Ovary (tissue), 3 donors: ENCODE measurements around the gene HOXC4.

Experiments
- EP300 ChIP-seq: sonication (generic); formaldehyde crosslinking; IDR thresholded peaks from one replicate; pipeline ENCODE4 v1.6.1; 2017; ENCODE audit warnings: antibody characterized with exemption
- POLR2A ChIP-seq: fragments of 450-650 bp; IDR thresholded peaks from one replicate; pipeline ENCODE4 v1.6.1; 2017; ENCODE audit warnings: antibody characterized with exemption, mild to moderate bottlenecking, moderate library complexity
- TF ChIP-seq, protein P1 (sequence below), 3 donors: fragments of 450-650 bp in 2 of 3; fragments of 200-600 bp in 1 of 3; IDR thresholded peaks; one replicate each; pipeline versions ENCODE4 v1.5.1 to v1.8.0; 2016 to 2022; ENCODE audit warnings: antibody characterized with exemption in 3 of 3, mild to moderate bottlenecking in 1 of 3
- donor health status: DM: no; HTN: no; CAD: no.

DNA sequence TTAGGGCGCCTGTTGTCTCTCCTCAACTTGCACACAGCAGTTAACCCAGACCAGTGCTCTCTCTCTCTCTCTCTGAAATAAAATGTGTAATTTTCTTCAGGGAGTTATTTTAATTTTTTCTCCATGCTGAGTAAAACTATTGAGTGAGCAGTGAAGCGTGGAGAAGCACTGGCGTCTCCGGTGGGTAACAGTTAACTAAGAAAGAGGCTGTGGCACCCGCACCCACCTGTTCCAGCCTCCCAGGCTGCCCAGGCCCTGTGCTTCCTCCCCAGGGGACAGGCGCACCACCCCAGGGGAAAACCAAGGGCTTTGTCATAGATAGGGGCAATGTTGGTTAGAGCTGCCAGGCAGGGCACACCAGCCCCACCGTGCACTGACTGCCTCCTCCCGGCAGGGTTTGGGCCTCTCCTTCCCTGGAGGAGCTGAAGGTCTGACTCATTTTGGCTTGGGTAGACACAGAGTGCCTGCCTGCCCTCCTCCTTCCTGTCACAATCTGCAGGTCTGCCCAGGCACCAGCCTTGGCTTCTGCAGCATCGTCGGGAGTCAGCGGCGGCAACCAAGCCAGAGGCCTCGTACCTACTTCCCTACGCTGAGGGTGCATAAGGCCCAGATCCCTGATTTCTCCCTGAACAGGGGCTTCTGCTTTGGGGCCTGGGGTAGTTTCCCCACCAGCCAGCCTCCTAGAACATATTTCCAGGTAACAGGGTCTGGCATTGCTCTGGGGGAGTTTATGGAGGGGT lies 16.8 kb upstream of the HOXC4 start:
- TF ChIP-seq, protein P1, sequence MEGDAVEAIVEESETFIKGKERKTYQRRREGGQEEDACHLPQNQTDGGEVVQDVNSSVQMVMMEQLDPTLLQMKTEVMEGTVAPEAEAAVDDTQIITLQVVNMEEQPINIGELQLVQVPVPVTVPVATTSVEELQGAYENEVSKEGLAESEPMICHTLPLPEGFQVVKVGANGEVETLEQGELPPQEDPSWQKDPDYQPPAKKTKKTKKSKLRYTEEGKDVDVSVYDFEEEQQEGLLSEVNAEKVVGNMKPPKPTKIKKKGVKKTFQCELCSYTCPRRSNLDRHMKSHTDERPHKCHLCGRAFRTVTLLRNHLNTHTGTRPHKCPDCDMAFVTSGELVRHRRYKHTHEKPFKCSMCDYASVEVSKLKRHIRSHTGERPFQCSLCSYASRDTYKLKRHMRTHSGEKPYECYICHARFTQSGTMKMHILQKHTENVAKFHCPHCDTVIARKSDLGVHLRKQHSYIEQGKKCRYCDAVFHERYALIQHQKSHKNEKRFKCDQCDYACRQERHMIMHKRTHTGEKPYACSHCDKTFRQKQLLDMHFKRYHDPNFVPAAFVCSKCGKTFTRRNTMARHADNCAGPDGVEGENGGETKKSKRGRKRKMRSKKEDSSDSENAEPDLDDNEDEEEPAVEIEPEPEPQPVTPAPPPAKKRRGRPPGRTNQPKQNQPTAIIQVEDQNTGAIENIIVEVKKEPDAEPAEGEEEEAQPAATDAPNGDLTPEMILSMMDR (IDR thresholded peaks at IDR 0.05): no peak
- TF ChIP-seq EP300 (no peak), POLR2A (no peak)
